Activated CD4-positive, alpha-beta T cell treated with anti-CD3 and anti-CD28 coated beads for 36 hours (primary cell): ENCODE measurements around the gene PKNOX2. TPM values are rescaled to one million over a fixed set of nuclear protein-coding genes. Genes with fewer than 3 reads are reported as not detected.

ENCODE experiments used
- ATAC-seq: fragments of 200-7000 bp; cut with Tn5 transposase; one replicate; pipeline ENCODE4 v1.10.0; 2021; ENCODE audit warnings: mild to moderate bottlenecking, moderate library complexity
- CTCF ChIA-PET: fragments of 350-600 bp; sonication (Branson Sonifier 250); formaldehyde crosslinking; loops from one replicate; lab custom pipeline; 2021; ENCODE audit warnings: antibody characterized with exemption; lab: Charles Lee
- POLR2A ChIA-PET: fragments of 350-600 bp; sonication (Branson Sonifier 250); formaldehyde crosslinking; loops from one replicate; lab custom pipeline; 2021; ENCODE audit warnings: antibody characterized with exemption, inconsistent platforms; lab: Charles Lee
- DNase-seq: peaks from one replicate; pipeline ENCODE4 v3.0.0-alpha.2; 2020
- H3K27ac Mint-ChIP-seq: one replicate; pipeline ENCODE4 v1.8.0; 2021; ENCODE audit warnings: mixed read lengths
- H3K27me3 Mint-ChIP-seq: one replicate; pipeline ENCODE4 v1.8.0; 2021; ENCODE audit warnings: mixed read lengths
- H3K36me3 Mint-ChIP-seq: one replicate; pipeline ENCODE4 v1.8.0; 2021; ENCODE audit warnings: low read depth, mixed read lengths
- H3K4me1 Mint-ChIP-seq: one replicate; pipeline ENCODE4 v1.8.0; 2021; ENCODE audit warnings: mixed read lengths
- H3K4me3 Mint-ChIP-seq: one replicate; pipeline ENCODE4 v1.8.0; 2021; ENCODE audit warnings: mild to moderate bottlenecking, moderate library complexity, mixed read lengths
- H3K9me3 Mint-ChIP-seq: one replicate; pipeline ENCODE4 v1.8.0; 2021; ENCODE audit warnings: low read depth, mixed read lengths
- intact Hi-C, 2 experiments: fragments of 100-400 bp; cut with DNase I in 1 of 2; cut with micrococcal nuclease in 1 of 2; formaldehyde crosslinking; loops; one replicate each; pipeline versions ENCODE4 v1.14.2 to v1.15.1; 2022 to 2024; cut with DNase I, micrococcal nuclease
- total RNA-seq, 2 experiments: library from RNA; stranded (reverse); gene quantifications; one replicate each; pipeline ENCODE4 v1.2.3, GENCODE V29; 2021

Gene PKNOX2
- total RNA-seq, 2 experiments from 2014 or later: not detected

GRCh38 chr11:125443767-125444311, 279.3 kb downstream of the PKNOX2 start:
- Mint-ChIP-seq H3K27me3 (peaks cover 21% of the 10 kb centered on the region), H3K36me3 (no peaks in the 10 kb centered on the region), H3K4me1 (no peaks in the 10 kb centered on the region), H3K9me3 (no peaks in the 10 kb centered on the region), H3K4me3 (no peak overlapping the region), H3K27ac (no peak overlapping the region)
- ChIA-PET CTCF (interaction anchor here (1.9 kb wide), 1 partner anchor 9 kb away, joined by 15 read pairs; no protein-coding TSS in a partner anchor), POLR2A (no interaction called here)
- no peak for DNase-seq
- no peak for ATAC-seq
- intact Hi-C loops: no loop called here

GRCh38 chr11:125445731-125446130, 281.2 kb downstream of the PKNOX2 start:
- POLR2A ChIA-PET: no interaction called here
- no peaks in the 10 kb centered on the region for H3K36me3 Mint-ChIP-seq
- H3K4me1 Mint-ChIP-seq: no peaks in the 10 kb centered on the region
- H3K9me3 Mint-ChIP-seq: no peaks in the 10 kb centered on the region
- CTCF ChIA-PET: no interaction called here
- no peak overlapping the region for H3K4me3 Mint-ChIP-seq
- intact Hi-C loops: no loop called here
- H3K27ac Mint-ChIP-seq: no peak overlapping the region
- peaks cover 19% of the 10 kb centered on the region for H3K27me3 Mint-ChIP-seq
- DNase-seq (no peak), ATAC-seq (no peak)

- ATAC-seq (no peak), DNase-seq (no peak)
- ChIA-PET CTCF (no interaction called here), POLR2A (no interaction called here)
- no peak overlapping the region for H3K4me3 Mint-ChIP-seq
- no peaks in the 10 kb centered on the region for H3K9me3 Mint-ChIP-seq
- intact Hi-C loops: no loop called here
- peaks cover 2% of the 10 kb centered on the region for H3K4me1 Mint-ChIP-seq
- no peaks in the 10 kb centered on the region for H3K36me3 Mint-ChIP-seq
- no peak overlapping the region for H3K27ac Mint-ChIP-seq
- peaks cover 14% of the 10 kb centered on the region for H3K27me3 Mint-ChIP-seq
Measured at GRCh38 chr11:125446279-125446678, 281.7 kb downstream of the PKNOX2 start.

GRCh38 chr11:125447721-125448120, 283.2 kb downstream of the PKNOX2 start:
- Mint-ChIP-seq H3K36me3 (no peaks in the 10 kb centered on the region), H3K4me1 (peaks cover 10% of the 10 kb centered on the region), H3K9me3 (no peaks in the 10 kb centered on the region), H3K27ac (no peak overlapping the region), H3K4me3 (no peak overlapping the region), H3K27me3 (peaks cover 3% of the 10 kb centered on the region)
- intact Hi-C loops: no loop called here
- DNase-seq: no peak
- POLR2A ChIA-PET: no interaction called here
- CTCF ChIA-PET: interaction anchor here (0.7 to 1.1 kb wide), 2 partner anchors 11 to 31 kb away, joined by 3 read pairs; no protein-coding TSS in a partner anchor
- ATAC-seq: no peak

GRCh38 chr11:125448136-125448535, 283.6 kb downstream of the PKNOX2 start:
- no peaks in the 10 kb centered on the region for H3K9me3 Mint-ChIP-seq
- ChIA-PET CTCF (interaction anchor here (0.7 to 1.1 kb wide), 2 partner anchors 12 to 30 kb away, joined by 3 read pairs; no protein-coding TSS in a partner anchor), POLR2A (no interaction called here)
- DNase-seq: no peak
- H3K36me3 Mint-ChIP-seq: no peaks in the 10 kb centered on the region
- no peak overlapping the region for H3K4me3 Mint-ChIP-seq
- intact Hi-C loops: no loop called here
- H3K27me3 Mint-ChIP-seq: peaks cover 3% of the 10 kb centered on the region
- ATAC-seq: no peak
- H3K4me1 Mint-ChIP-seq: peaks cover 10% of the 10 kb centered on the region
- H3K27ac Mint-ChIP-seq: no peak overlapping the region

GRCh38 chr11:125449565-125449964, 285.0 kb downstream of the PKNOX2 start:
- no peak overlapping the region for H3K4me3 Mint-ChIP-seq
- H3K36me3 Mint-ChIP-seq: no peaks in the 10 kb centered on the region
- CTCF ChIA-PET: interaction anchor here (0.7 to 2.5 kb wide), 4 partner anchors 16 to 58 kb away, joined by 4 to 6 read pairs (median 4); no protein-coding TSS in a partner anchor
- POLR2A ChIA-PET: no interaction called here
- DNase-seq: no peak
- peaks cover 2% of the 10 kb centered on the region for H3K27me3 Mint-ChIP-seq
- intact Hi-C loops: no loop called here
- H3K4me1 Mint-ChIP-seq: peaks cover 10% of the 10 kb centered on the region
- no peaks in the 10 kb centered on the region for H3K9me3 Mint-ChIP-seq
- H3K27ac Mint-ChIP-seq: no peak overlapping the region
- no peak for ATAC-seq

- peak; percentile 51 for ATAC-seq
- Mint-ChIP-seq H3K4me1 (peaks cover 10% of the 10 kb centered on the region), H3K27me3 (no peaks in the 10 kb centered on the region), H3K36me3 (no peaks in the 10 kb centered on the region), H3K9me3 (no peaks in the 10 kb centered on the region), H3K4me3 (no peak overlapping the region), H3K27ac (no peak overlapping the region)
- peak; percentile 52 for DNase-seq
- intact Hi-C loops: no loop called here
- ChIA-PET CTCF (interaction anchor here (0.6 to 3.5 kb wide), 9 partner anchors 8 to 556 kb away, joined by 3 to 20 read pairs (median 4); no protein-coding TSS in a partner anchor), POLR2A (no interaction called here)
Measured at GRCh38 chr11:125451400-125452124, 287.0 kb downstream of the PKNOX2 start.

GRCh38 chr11:125452125-125452470, 287.5 kb downstream of the PKNOX2 start:
- ChIA-PET POLR2A (no interaction called here), CTCF (interaction anchor here (0.8 to 3.5 kb wide), 6 partner anchors 8 to 76 kb away, joined by 3 to 20 read pairs (median 7); no protein-coding TSS in a partner anchor)
- H3K27me3 Mint-ChIP-seq: no peaks in the 10 kb centered on the region
- peaks cover 10% of the 10 kb centered on the region for H3K4me1 Mint-ChIP-seq
- no peaks in the 10 kb centered on the region for H3K36me3 Mint-ChIP-seq
- ATAC-seq (no peak), DNase-seq (no peak)
- H3K27ac Mint-ChIP-seq: no peak overlapping the region
- H3K9me3 Mint-ChIP-seq: no peaks in the 10 kb centered on the region
- intact Hi-C loops: no loop called here
- no peak overlapping the region for H3K4me3 Mint-ChIP-seq

- no peak for DNase-seq
- no peak overlapping the region for H3K27ac Mint-ChIP-seq
- H3K4me3 Mint-ChIP-seq: no peak overlapping the region
- ATAC-seq: no peak
- ChIA-PET POLR2A (no interaction called here), CTCF (interaction anchor here (0.7 to 2.8 kb wide), 9 partner anchors 10 to 112 kb away, joined by 3 to 15 read pairs (median 4); no protein-coding TSS in a partner anchor)
- no peaks in the 10 kb centered on the region for H3K9me3 Mint-ChIP-seq
- peaks cover 10% of the 10 kb centered on the region for H3K4me1 Mint-ChIP-seq
- intact Hi-C loops: no loop called here
- H3K27me3 Mint-ChIP-seq: no peaks in the 10 kb centered on the region
- no peaks in the 10 kb centered on the region for H3K36me3 Mint-ChIP-seq
Measured at GRCh38 chr11:125454047-125454446, 289.5 kb downstream of the PKNOX2 start.

- no peaks in the 10 kb centered on the region for H3K9me3 Mint-ChIP-seq
- H3K4me3 Mint-ChIP-seq: no peak overlapping the region
- H3K27ac Mint-ChIP-seq: no peak overlapping the region
- ATAC-seq (no peak), DNase-seq (no peak)
- POLR2A ChIA-PET: no interaction called here
- H3K27me3 Mint-ChIP-seq: no peaks in the 10 kb centered on the region
- intact Hi-C loops: no loop called here
- CTCF ChIA-PET: interaction anchor here (0.6 kb wide), 1 partner anchor 34 kb away, joined by 3 read pairs; no protein-coding TSS in a partner anchor
- peaks cover 10% of the 10 kb centered on the region for H3K4me1 Mint-ChIP-seq
- H3K36me3 Mint-ChIP-seq: no peaks in the 10 kb centered on the region
Measured at GRCh38 chr11:125455851-125456250, 291.3 kb downstream of the PKNOX2 start.

GRCh38 chr11:125457814-125458343, 293.3 kb downstream of the PKNOX2 start:
- ChIA-PET POLR2A (no interaction called here), CTCF (no interaction called here)
- H3K27ac Mint-ChIP-seq: no peak overlapping the region
- no peaks in the 10 kb centered on the region for H3K27me3 Mint-ChIP-seq
- DNase-seq (no peak), ATAC-seq (no peak)
- no peak overlapping the region for H3K4me3 Mint-ChIP-seq
- H3K4me1 Mint-ChIP-seq: no peaks in the 10 kb centered on the region
- no peaks in the 10 kb centered on the region for H3K36me3 Mint-ChIP-seq
- intact Hi-C loops: no loop called here
- H3K9me3 Mint-ChIP-seq: no peaks in the 10 kb centered on the region
